Heart right ventricle (tissue), 16 donors: ENCODE results near the gene ARHGAP23. TPM values are rescaled to one million over a fixed set of nuclear protein-coding genes. Genes with fewer than 3 reads are reported as not detected.
"Not testable (repeated sequence)": the region's sequence is repeated elsewhere in the genome, so short reads cannot be mapped to it uniquely, and the experiment has no call there.

Source experiments
- ATAC-seq, 8 donors: fragments of 200-7000 bp; cut with Tn5 transposase; one replicate each; pipeline ENCODE4 v1.9.1; 2020; ENCODE audit warnings: mild to moderate bottlenecking in 8 of 8, moderate library complexity in 8 of 8, moderate number of reproducible peaks in 1 of 8
- DNase-seq, 2 donors: peaks; one replicate each; pipeline ENCODE4 v3.0.0-alpha.2; 2020
- H3K27ac ChIP-seq, 10 donors: fragments of 200-600 bp; sonication (generic) in 2 of 10; one replicate each; pipeline versions ENCODE4 v1.5.0 to v1.8.0; 2020 to 2022; ENCODE audit warnings: mild to moderate bottlenecking in 3 of 10
- H3K27me3 ChIP-seq, 7 donors: fragments of 200-600 bp; one replicate each; pipeline ENCODE4 v1.8.0; 2021 to 2022; ENCODE audit warnings: mild to moderate bottlenecking in 2 of 7
- H3K36me3 ChIP-seq, 9 donors: fragments of 200-600 bp; sonication (generic) in 1 of 9; one replicate each; pipeline versions ENCODE4 v1.5.0 to v1.8.0; 2020 to 2022; ENCODE audit warnings: mild to moderate bottlenecking in 2 of 9
- H3K4me1 ChIP-seq, 9 donors: fragments of 200-600 bp; sonication (generic) in 1 of 9; one replicate each; pipeline versions ENCODE4 v1.5.0 to v1.8.0; 2020 to 2022; ENCODE audit warnings: mild to moderate bottlenecking in 4 of 9
- H3K4me3 ChIP-seq, 10 donors: fragments of 200-600 bp; sonication (generic) in 2 of 10; one replicate each; pipeline versions ENCODE4 v1.5.0 to v1.8.0; 2020 to 2022; ENCODE audit warnings: mild to moderate bottlenecking in 7 of 10, moderate library complexity in 2 of 10
- H3K9me3 ChIP-seq, 11 donors: fragments of 200-600 bp in 10 of 11; sonication (generic) in 2 of 11; one replicate each; pipeline versions ENCODE4 v1.5.0 to v1.8.0; 2013 to 2022; ENCODE audit warnings: mild to moderate bottlenecking in 2 of 11, control low read depth in 1 of 11, moderate library complexity in 1 of 11
- WGBS, 2 donors: extraction: QIAGEN DNeasy Blood & Tissue Kit; methylation state at CpG; one replicate each; pipeline ENCODE4 v1.1.7; 2013; ENCODE audit warnings: inconsistent platforms in 1 of 2; 5-methylcytosine and 5-hydroxymethylcytosine counted together
- intact Hi-C, 10 donors: fragments of 100-400 bp; cut with DNase I; formaldehyde crosslinking; loops; one replicate each; pipeline versions ENCODE4 v1.11.1 to v1.14.2; 2022
- polyA plus RNA-seq, 2 donors: library from polyadenylated mRNA; stranded (reverse); fragments of 200-250 nt; gene quantifications; one replicate each; pipeline ENCODE4 v1.2.3, GENCODE V29; 2013
- total RNA-seq, 10 donors: library from RNA; stranded (reverse); fragmentation: NEBNext Ultra II Directional in 3 of 10; extraction: Animal tissue kit (Norgen Biotek cat#: 25700) in 3 of 10; gene quantifications; one replicate each; pipeline versions ENCODE4 v1.2.1 to v1.2.4, GENCODE V29; 2021 to 2023
- TF ChIP-seq, protein P1 (sequence below), 9 donors: fragments of 200-600 bp; sonication (generic) in 2 of 9; IDR thresholded peaks; one replicate each; pipeline versions ENCODE4 v1.5.0 to v1.8.0; 2021 to 2022; ENCODE audit warnings: antibody characterized with exemption in 9 of 9, mild to moderate bottlenecking in 5 of 9, moderate library complexity in 1 of 9
- donor health status: Arrhythmogenic right ventricular cardiomyopathy.
- donor health status: ischemic (EF 13 %, LVEDD 7.1; RV severe dilation, severe dysfunction).
- donor health status: healthy with polysubstance abuse.
- donor health status: DM: no; HTN: yes; CAD: no.
- donor health status: DM: no; HTN: no; CAD: no.
- donor health status: ischemic (EF 25% LVEDD 6.9; RV normal size, moderate dysfunction).
- donor health status: ischemic (EF 25% LVEDD 5.7; RV mildly dilated, moderate dysfunction).
- donor health status: healthy.
- donor health status: DM: yes; HTN: yes; CAD: no.
- donor health status: Ischemic cardiomyopathy.
- donor health status: ischemic (EF 35%, LVEDD 5.7; RV mildly dilated, moderate dysfunction).
- donor health status: nonischemic (EF 11% LVEDD 7.7; RV severe dilation, severe dysfunction).
- donor health status: DM: yes; HTN: yes; CAD: no.
- donor health status: PGD.
- donor health status: ischemic (EF 29% LVEDD 5.4; RV normal size, mild dysfunction).
- donor health status: nonischemic (EF 23%, LVEDD 6.1; RV moderate dilation, normal function).

ARHGAP23 gene
- total and polyA plus RNA-seq, 12 donors = 31.5 to 78.4 (median 63.1) TPM

DNA sequence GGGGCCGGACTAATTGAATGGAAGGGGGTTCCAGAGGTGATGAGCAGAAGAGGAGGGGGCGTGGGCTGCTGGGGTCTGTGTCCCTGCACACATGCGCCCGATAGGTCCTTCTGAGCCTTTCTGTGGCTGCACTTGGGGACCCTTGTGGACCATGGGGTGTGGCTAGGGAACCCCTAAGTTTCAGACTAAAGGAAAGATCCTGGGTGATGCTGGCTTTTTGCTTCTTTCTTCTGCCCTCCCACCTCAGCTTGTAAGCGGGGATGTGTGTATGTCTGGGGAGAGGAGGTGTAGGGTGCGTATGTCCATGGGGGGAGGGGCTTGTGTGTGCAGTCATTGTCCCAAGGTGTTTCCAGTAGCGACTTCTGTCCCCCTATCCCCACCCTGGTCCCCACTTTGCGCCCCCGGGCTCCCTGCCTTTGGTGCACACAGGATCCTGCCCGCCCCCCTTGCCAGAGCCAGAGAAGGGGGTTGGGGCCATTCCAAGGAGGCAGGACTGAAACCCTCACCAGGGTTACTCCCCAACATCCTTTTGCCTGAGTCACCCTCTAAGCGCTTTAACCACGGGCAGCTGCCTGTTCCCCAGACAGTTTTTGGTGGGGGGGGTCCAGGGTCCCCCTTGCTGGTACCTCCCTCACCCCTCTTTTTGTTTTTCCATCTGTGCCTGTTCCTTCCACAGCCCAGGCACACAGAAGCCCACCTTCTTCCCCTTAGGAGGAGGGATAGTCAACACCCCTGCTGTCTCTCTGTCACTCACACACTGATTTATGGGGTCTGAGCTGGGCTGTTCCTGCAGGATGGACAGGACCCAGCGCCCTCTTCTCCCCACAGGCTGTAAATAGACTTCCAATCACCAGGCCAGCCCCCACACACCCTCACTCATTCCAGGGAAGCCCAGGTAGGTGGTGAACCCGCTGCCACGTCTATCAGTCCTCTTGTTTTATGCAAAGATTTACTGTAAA lies 83.2 kb downstream of the ARHGAP23 start:
- H3K36me3 ChIP-seq = peaks cover 0 to 26% (median 13%) of the 10 kb centered on the region in 9 donors
- peak in 3 of 8 donors; percentile 1 to 6 (median 4) for ATAC-seq
- intact Hi-C loops = no loop called here
- no peak overlapping the region for H3K27ac ChIP-seq
- no peak for DNase-seq
- 73 to 76% methylated on average over 15 of the region's 15 CpGs for WGBS, 2 donors
- H3K9me3 ChIP-seq = no peaks in the 10 kb centered on the region
- TF ChIP-seq, protein P1, sequence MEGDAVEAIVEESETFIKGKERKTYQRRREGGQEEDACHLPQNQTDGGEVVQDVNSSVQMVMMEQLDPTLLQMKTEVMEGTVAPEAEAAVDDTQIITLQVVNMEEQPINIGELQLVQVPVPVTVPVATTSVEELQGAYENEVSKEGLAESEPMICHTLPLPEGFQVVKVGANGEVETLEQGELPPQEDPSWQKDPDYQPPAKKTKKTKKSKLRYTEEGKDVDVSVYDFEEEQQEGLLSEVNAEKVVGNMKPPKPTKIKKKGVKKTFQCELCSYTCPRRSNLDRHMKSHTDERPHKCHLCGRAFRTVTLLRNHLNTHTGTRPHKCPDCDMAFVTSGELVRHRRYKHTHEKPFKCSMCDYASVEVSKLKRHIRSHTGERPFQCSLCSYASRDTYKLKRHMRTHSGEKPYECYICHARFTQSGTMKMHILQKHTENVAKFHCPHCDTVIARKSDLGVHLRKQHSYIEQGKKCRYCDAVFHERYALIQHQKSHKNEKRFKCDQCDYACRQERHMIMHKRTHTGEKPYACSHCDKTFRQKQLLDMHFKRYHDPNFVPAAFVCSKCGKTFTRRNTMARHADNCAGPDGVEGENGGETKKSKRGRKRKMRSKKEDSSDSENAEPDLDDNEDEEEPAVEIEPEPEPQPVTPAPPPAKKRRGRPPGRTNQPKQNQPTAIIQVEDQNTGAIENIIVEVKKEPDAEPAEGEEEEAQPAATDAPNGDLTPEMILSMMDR (IDR thresholded peaks at IDR 0.05) = no peak
- H3K27me3 ChIP-seq = peaks cover 0 to 36% (median 0%) of the 10 kb centered on the region in 7 donors
- no peak overlapping the region for H3K4me3 ChIP-seq
- H3K4me1 ChIP-seq = peaks cover 0 to 17% (median 12%) of the 10 kb centered on the region in 9 donors

DNA sequence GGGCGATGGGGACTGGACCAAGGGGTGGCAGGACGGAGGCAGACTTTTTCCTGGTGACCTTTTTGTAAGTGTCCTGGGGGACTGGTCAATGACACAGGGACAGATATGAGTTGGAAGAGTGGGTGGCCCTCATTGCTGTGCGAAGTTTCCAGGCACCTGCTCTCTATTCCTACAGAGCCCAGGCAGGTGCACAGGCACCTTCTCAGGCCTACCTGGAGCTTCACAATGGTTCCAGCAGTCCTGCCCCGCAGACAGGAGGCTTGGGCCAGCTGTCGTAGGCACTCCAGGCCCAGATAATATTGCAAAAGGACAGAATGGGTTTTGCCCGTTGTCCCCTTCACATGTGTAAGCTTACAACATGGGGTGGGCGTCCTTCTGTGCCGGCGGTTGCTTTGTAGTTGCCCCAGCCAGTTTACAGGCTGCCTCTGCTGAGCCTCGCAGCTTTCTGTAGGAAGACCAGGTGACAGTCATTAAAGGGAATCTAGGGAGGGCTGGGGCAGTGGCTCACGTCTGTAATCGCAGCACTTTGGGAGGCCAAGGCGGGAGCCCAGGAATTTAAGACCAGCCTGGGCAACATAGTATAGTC lies 84.3 kb downstream of the ARHGAP23 start:
- H3K4me1 ChIP-seq = peaks cover 0 to 17% (median 12%) of the 10 kb centered on the region in 9 donors
- H3K4me3 ChIP-seq = no peak overlapping the region
- peaks cover 0 to 36% (median 0%) of the 10 kb centered on the region in 7 donors for H3K27me3 ChIP-seq
- H3K9me3 ChIP-seq = no peaks in the 10 kb centered on the region
- DNase-seq = no peak
- intact Hi-C loops = no loop called here
- TF ChIP-seq, protein P1 (IDR thresholded peaks at IDR 0.05) = no peak
- H3K36me3 ChIP-seq = peaks cover 0 to 15% (median 2%) of the 10 kb centered on the region in 9 donors
- ATAC-seq = no peak
- WGBS, 2 donors = 77 to 78% methylated on average over 13 of the region's 13 CpGs
- no peak overlapping the region for H3K27ac ChIP-seq

DNA sequence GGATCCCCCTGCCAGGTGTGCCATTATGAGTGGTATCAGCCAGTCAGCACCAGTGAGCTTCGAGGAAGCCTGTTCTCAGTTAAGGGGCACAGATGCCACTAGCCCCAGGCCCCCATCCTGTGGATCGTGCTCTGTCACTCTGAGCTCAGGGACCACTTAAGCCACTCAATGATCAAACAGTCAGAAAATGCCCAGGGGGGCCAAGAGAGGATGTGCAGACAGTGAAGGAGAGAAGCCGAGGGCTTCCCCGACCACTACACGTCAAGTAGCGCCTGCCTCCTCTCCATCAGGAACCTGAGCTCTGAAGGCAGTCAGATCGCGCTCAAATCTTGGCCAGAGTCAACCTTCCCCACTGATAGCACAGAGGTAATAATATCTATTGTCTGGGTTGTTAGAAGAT lies 98.3 kb downstream of the ARHGAP23 start:
- intact Hi-C loops, H3K36me3 ChIP-seq, ATAC-seq, H3K4me1 ChIP-seq, H3K4me3 ChIP-seq, H3K27ac ChIP-seq, H3K9me3 ChIP-seq, DNase-seq: not testable (repeated sequence)
- 46 to 56% methylated on average over 7 to 8 of the region's 8 CpGs for WGBS, 2 donors
- peaks cover 0 to 36% (median 28%) of the 10 kb centered on the region in 7 donors for H3K27me3 ChIP-seq

DNA sequence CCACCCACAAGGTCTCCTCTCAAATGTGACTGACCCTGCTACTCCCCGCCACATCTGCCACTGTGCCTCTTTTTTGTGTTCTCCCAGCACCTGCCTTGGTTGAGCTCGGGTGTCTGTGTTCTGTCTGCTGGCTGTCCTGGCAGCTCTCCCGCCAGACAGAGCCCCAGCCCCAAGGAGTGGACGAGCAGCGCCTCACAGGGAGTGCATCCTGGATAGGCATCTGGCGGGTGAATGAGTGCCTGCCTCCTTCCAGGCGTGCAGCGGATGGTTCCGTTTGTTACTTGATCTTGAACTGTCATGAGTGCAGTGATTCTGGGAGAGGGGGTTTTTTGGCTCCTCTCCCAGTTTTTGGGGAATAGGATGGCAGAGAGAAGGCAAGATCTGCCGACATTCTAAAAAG lies 99.9 kb downstream of the ARHGAP23 start:
- H3K9me3 ChIP-seq, H3K4me3 ChIP-seq, H3K4me1 ChIP-seq, H3K36me3 ChIP-seq, H3K27ac ChIP-seq, intact Hi-C loops, DNase-seq, ATAC-seq: not testable (repeated sequence)
- WGBS, 2 donors = 14 to 21% methylated on average over 10 of the region's 10 CpGs
- peaks cover 0 to 51% (median 36%) of the 10 kb centered on the region in 7 donors for H3K27me3 ChIP-seq

DNA sequence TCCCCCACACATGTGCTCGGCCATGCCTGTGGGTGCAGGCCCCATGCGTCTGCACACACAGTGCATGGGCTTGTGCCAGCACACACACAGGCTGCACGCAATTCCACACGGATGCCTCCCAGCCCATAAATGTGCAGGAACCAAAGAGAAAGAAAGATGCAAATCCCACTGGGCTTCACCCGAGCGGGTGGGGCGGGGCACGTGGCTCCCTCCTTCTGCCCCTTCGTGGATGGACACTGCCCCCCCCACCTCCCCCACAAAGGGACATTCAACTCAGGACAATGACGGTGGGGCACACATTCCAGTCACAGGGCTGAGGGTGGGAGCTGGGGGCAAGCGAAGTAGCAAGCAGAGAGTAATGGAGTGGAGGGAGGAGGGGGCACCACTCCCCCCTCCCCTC lies 102.6 kb downstream of the ARHGAP23 start:
- H3K4me1 ChIP-seq, ATAC-seq, DNase-seq, H3K4me3 ChIP-seq, H3K36me3 ChIP-seq, intact Hi-C loops, H3K9me3 ChIP-seq, H3K27ac ChIP-seq: not testable (repeated sequence)
- WGBS, 2 donors = 48 to 49% methylated on average over 10 of the region's 11 CpGs
- H3K27me3 ChIP-seq = peaks cover 0 to 58% (median 38%) of the 10 kb centered on the region in 7 donors

DNA sequence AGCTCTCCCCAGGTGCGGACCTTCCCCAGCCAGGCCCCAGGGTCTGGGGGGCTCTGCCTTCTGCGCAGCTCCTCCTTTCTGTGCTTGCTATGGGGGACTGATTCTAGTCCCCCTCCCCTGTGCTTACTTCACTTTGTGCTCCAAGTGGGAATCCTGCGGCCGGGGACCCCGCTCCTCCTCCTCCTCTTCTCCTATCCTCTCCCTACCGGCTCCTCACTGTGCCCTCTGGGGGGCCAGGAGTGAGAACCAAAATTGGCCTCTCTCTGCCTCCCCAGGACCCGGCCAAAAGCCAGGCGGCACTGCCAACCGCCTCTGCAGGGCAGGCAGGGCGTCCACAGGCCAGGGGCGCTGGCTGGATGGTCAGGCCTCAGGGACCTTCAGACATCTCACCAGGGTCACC lies 103.5 kb downstream of the ARHGAP23 start:
- H3K27ac ChIP-seq, ATAC-seq, intact Hi-C loops, DNase-seq, H3K36me3 ChIP-seq, H3K4me3 ChIP-seq, H3K4me1 ChIP-seq, H3K9me3 ChIP-seq: not testable (repeated sequence)
- H3K27me3 ChIP-seq = peaks cover 0 to 66% (median 40%) of the 10 kb centered on the region in 7 donors
- 78 to 83% methylated on average over 10 to 11 of the region's 11 CpGs for WGBS, 2 donors
